ENCODE data around the gene VWA8.

The VWA8 gene

DNA sequence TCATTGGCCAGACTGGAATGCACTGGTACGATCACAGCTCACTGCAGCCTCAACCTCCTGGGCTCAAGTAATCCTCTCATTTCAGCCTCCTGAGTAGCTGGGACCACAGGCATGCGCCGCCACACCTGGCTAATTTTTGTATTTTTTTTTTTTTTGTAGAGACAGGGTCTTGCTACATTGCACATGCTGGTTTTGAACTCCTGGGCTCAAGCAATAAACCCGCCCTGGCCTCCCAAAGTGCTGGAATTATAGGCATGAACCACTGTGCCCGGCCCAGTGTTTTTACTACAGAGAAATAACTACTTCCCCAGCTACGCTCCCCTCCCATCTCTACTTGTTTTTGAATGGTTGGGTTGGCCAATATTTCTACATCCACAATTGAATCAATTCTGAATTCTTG is 381.0 kb downstream of the VWA8 start:
- TF ChIP-seq GATA3 (IDR thresholded peaks at IDR 0.05; ENCODE audit: low read depth, low read length) (no peak), GATA2 (IDR thresholded peaks at IDR 0.05; ENCODE audit: low read depth, low read length) (no peak)

DNA sequence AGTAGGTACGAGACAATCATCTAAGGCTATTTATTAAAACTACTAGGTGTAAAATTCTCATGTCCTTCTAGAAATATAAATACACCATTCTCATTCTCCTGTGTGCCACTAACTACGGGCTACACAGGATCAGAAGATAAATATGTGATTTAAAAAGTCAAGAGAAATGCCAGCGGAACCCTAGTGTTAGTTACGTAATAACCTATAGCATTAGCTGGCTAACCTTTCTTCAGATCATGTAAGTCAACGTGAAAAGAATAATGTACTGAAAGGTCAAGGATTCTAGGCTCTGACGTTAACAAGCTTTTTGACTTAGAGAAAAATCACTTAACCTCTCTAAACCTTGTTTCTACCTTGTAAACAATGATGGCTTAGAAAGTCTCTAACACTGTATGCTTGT is 381.7 kb downstream of the VWA8 start:
- no peak for TF ChIP-seq GATA3 (IDR thresholded peaks at IDR 0.05; ENCODE audit: low read depth, low read length)

DNA sequence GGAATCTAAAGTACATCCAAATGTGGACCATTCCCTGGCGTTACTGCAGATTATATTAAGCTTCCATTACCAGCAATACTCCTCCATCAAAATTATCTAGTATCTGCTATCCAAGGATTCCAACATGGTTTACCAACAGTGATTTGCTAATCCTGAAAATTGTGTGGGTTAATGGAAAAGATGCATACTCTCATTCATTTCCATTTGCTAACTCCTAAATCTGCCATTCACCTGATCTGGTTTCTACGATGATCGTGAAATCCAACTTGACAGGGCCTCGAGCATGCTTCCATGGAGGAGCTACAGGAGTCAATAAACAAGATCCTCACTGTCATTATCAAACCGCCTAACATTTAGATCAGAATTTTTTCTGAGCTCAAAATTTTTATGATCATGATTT is 382.5 kb downstream of the VWA8 start:
- no peak for TF ChIP-seq GATA3 (IDR thresholded peaks at IDR 0.05; ENCODE audit: low read depth, low read length)
- TF ChIP-seq GATA2 (IDR thresholded peaks at IDR 0.05; ENCODE audit: low read depth, low read length), result no peak

DNA sequence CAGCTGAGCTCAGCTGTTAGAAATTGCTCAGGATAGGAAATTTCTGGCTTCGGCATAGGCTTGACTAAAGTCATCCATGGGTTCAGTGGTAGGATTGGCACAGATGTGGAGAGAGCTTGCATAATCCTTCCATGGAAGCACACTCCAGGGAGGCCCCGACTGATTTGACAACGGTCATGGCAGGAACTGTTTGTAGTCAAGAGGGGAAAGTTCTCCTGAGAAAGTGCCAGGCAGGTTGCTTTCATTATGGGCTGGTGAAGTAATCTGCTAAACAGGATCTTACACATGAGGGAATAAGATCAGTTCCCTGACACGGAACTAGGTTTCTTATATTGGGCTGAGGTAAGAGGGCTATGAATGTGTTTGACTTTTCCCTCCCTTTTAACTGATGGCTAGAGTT is 383.5 kb downstream of the VWA8 start:
- TF ChIP-seq GATA2 (IDR thresholded peaks at IDR 0.05; ENCODE audit: low read depth, low read length) (no peak), GATA3 (IDR thresholded peaks at IDR 0.05; ENCODE audit: low read depth, low read length) (no peak)

DNA sequence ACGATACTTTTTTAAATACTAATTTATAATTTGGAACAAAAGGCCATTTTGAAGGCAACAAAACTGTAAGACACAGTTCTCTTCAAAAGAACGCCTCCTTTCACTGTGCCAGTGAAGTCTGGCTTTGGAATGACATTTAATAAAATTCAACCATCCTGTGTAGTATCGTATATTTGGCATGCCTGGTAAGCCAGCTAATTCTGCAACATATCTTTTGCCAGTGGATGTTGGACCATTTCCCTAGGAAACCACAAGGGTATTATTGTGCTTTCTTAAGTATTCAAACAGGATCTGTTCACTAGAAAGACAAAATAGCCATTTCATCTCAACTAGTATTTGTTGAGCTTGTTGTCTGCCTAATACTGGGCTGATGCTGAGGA is 391.9 kb downstream of the VWA8 start:
- TF ChIP-seq GATA3 (IDR thresholded peaks at IDR 0.05; ENCODE audit: low read depth, low read length) (no peak), GATA2 (IDR thresholded peaks at IDR 0.05; ENCODE audit: low read depth, low read length) (no peak)

DNA sequence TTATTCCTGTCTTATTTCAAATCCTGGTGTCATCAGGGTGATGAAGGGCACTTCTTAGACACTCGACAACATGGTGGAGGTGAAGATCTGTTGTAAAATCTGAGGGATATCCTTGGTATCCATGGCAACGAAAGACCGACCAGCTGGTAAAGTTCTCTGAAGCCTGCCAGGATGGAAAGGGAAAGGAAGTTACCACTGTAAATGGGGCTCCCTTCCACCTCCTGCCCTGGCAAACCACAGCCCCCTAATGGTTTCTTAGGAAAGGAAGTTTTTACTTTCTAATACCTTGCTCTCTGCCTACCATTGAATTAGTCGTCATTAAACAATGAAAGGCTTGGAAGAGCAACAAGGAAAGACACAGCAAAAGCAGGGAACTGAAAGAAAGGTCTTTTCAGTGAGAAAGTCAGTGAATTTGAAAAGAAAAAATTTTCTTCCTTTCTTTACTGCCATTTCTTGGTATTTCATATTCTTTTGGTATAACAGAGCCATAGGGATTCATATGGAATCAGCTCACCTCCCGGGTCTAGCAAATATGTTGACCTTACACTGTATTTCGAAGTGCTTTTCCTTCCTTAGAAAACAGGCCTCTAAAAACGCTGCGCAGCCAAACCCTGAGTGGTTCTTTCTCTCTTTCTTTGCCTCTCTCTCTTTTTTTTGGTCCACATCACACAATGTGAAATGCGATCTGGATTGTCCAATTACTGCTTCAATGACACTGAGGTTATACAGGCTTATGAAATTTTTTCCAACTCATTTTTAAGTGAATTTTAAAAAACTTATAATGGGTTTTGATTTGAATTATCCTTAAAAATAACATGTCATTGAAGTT is 392.6 kb downstream of the VWA8 start:
- TF ChIP-seq GATA3 (IDR thresholded peaks at IDR 0.05; ENCODE audit: low read depth, low read length) (no peak), GATA2 (IDR thresholded peaks at IDR 0.05; ENCODE audit: low read depth, low read length) (no peak)

DNA sequence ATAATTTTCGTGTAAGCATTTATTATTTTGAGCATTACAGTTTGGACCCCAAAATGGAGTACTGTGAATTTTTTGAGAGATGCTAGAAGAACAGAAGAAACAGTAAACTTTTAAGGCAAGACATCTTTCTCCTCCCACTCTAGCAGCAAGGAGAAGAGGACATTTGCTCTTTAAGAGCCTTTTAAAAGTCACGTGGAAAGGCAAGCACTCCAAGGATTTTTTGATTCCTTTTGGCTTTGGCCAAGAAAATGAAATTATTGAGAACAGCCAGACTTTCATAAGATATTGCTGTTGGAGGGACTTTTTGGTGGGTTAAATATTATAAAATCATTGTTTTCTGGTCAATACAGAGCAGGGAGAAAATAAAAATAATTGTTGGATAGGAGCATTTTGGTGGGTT is 393.5 kb downstream of the VWA8 start:
- TF ChIP-seq GATA3 (IDR thresholded peaks at IDR 0.05; ENCODE audit: low read depth, low read length) (no peak), GATA2 (IDR thresholded peaks at IDR 0.05; ENCODE audit: low read depth, low read length) (no peak)

DNA sequence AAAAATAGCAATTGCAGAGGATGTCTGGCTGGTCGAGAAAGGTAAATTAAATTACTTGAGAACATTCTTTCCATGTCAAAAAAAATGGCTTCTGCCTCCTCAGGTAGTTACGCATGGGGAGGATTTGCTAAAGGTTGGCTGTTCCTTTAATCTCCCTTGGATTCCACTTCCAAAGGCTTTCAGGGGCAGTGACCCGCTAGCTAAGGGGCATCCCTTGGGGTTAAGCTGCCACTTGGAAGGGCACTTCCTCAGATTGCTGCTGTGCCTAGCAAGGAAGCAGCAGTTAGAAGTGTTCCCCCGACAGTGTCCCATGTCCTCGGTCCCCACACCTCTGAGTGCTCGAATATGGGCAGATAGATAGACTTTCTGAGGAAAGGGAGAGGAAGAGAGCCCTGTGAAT is 395.1 kb downstream of the VWA8 start:
- TF ChIP-seq GATA3 (IDR thresholded peaks at IDR 0.05; ENCODE audit: low read depth, low read length), result no peak
- TF ChIP-seq GATA2 (IDR thresholded peaks at IDR 0.05; ENCODE audit: low read depth, low read length), result no peak

DNA sequence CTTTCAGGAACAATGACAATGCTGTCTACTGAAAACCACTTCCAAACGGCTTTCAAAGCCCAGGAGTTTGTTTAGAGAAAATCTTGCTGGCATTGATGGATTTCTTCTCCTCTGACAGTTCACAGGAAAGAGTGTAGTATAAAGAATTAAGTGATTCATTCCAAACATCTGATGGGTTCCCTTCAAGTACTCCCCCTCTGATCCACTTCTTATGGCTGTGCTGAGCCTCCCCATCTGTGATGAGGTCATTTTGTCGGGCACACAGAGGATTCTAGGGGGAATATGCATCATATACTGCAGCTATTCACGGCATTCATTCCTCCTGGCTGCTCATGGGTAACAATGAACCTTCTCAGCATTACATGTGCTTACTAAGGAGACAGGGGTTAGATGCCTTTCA is 395.7 kb downstream of the VWA8 start:
- TF ChIP-seq GATA3 (IDR thresholded peaks at IDR 0.05; ENCODE audit: low read depth, low read length) (no peak), GATA2 (IDR thresholded peaks at IDR 0.05; ENCODE audit: low read depth, low read length) (no peak)

DNA sequence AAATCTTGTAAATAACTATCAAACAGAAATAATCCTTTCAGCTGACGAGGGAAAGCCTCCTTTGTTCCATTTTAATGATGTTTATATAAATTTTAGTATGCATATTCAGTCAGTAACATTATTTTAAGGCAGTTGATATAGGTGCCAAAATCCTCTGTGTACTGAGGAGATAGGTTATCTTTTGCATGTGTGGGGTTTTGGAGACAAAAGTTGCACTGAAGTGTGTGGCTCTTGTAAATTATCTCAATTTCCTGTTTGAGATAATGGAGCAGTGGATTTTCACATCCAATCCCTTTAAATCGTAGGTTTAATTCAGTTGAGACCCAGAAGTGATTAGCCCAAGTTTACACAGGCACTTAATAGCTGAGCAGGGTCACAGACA is 396.9 kb downstream of the VWA8 start:
- no peak for TF ChIP-seq GATA2 (IDR thresholded peaks at IDR 0.05; ENCODE audit: low read depth, low read length)

DNA sequence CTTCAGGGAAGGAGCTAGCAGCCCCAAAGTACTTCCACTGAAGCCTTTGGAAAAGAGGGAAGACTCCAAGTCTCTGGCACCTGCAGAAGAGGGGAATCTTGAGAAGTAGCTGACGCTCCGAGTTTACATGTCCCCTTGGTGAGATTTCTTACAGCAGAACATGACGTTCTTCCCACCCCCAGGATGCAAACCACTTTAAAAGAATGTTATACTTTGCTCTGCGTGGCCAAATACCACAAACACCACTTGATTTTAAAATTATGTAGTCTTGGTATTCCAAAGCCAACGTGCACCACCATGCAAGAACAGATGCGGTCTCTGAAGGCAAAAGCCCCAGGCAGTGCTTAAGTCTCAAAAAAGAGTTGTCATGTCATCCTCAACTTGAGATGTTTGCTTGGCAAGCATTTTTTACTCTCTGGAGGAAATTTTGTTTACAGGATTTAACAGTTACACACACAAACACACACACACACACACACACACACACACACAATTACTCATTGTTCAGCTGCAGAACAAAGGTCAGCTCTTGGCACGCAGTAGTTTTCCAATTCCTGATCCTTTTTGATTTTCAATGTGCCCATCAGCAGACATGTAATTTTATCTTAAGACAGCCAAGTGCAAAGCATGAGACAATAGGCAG is 397.4 kb downstream of the VWA8 start:
- no peak for TF ChIP-seq GATA2 (IDR thresholded peaks at IDR 0.05; ENCODE audit: low read depth, low read length)
- no peak for TF ChIP-seq GATA3 (IDR thresholded peaks at IDR 0.05; ENCODE audit: low read depth, low read length)

DNA sequence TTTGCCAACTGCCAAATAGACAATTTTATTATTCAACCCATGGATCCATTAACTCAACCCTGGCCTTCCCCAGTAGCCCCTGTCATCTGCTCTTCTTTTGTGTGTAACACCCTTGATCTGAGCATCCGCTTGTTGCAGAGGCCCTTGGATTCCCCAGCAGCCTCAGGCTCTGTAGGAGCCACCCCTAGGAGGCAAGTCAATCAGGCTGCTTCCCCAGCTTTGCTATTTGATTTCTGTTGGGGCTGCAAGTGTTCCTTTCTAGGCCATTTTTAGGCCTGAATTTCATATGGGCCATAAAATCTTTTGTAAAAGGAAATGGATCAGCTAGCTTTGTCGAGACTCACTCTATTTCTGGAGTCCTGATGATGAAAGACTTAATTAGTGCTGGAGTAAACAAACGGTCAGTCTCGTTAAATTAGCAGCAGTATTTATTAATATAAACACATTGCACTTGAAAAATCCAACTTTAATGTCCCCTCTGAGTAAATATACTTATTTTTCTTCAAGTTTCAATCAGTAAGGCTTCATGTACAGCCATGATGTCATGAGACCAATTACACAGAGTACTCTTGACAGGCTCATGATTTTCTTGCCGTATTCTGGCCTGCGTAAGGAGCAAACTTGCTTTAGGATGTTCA is 398.2 kb downstream of the VWA8 start:
- TF ChIP-seq GATA2 (IDR thresholded peaks at IDR 0.05; ENCODE audit: low read depth, low read length) (no peak), GATA3 (IDR thresholded peaks at IDR 0.05; ENCODE audit: low read depth, low read length) (no peak)

DNA sequence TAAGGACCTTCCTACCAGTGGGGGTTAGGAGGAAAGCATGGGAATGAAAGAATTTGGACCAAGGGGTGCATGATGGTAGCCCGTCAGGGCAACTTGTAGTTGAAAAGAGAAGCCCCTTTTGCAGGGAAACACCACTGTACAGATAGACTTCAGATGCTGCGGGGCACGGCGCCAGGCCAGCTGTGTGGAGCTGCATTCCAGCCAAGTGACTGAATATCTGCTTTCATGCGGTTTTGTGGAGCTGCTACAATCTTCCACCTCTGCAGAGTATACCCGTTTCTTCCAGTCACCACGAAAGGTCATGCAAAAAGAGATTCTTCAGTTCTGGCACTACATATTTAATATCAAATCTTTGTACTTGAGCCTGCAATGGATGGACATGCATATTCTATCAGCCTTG is 398.8 kb downstream of the VWA8 start:
- no peak for TF ChIP-seq GATA2 (IDR thresholded peaks at IDR 0.05; ENCODE audit: low read depth, low read length)

DNA sequence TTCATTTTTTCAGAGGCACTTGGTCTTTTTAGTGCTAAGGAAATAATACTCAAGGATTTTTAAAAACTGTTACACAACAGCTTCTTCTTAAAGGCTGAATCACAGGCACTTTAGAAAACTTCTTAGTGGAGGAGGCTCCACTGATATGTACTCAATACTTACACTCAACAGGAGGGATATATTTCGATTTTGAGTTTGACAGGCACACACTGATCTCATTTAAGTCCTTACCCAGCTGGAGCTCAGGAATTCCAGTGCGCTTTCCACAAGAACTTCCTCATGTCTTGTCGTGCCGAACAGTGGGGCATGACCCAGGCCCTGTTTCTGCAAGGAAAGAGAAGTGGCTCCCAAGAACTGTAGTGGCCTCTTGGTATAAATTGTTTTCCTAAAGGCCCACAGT is 399.7 kb downstream of the VWA8 start:
- no peak for TF ChIP-seq GATA3 (IDR thresholded peaks at IDR 0.05; ENCODE audit: low read depth, low read length)
- TF ChIP-seq GATA2 (IDR thresholded peaks at IDR 0.05; ENCODE audit: low read depth, low read length), result no peak
